ENCODE results near the gene ZNF22.

Gene ZNF22

DNA sequence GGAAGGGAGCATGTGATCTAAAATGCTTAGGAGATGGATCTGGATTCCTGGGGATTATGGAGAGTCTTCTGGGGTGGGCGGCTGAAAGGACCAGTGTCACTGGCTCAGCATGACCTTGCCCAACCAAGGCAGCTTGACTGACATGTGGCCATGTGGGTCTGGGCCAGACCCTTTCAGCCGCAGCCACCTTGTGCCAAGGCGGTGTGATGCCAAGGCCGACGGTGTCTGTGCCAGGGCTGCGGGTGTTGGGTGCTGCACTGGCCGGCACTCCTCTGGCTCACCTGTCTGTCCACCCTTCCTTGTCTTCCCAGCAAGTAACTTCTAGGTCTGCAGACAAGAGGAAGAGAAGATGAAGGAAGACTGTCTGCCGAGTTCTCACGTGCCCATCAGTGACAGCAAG is 30.9 kb upstream of the ZNF22 start:
- no peak for DNase-seq (ENCODE audit: low read depth)
- no peak overlapping the region for H3K4me3 ChIP-seq (replicated peaks; ENCODE audit: low read depth, low read length)
- TF ChIP-seq, protein P1, sequence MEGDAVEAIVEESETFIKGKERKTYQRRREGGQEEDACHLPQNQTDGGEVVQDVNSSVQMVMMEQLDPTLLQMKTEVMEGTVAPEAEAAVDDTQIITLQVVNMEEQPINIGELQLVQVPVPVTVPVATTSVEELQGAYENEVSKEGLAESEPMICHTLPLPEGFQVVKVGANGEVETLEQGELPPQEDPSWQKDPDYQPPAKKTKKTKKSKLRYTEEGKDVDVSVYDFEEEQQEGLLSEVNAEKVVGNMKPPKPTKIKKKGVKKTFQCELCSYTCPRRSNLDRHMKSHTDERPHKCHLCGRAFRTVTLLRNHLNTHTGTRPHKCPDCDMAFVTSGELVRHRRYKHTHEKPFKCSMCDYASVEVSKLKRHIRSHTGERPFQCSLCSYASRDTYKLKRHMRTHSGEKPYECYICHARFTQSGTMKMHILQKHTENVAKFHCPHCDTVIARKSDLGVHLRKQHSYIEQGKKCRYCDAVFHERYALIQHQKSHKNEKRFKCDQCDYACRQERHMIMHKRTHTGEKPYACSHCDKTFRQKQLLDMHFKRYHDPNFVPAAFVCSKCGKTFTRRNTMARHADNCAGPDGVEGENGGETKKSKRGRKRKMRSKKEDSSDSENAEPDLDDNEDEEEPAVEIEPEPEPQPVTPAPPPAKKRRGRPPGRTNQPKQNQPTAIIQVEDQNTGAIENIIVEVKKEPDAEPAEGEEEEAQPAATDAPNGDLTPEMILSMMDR (IDR thresholded peaks at IDR 0.05; ENCODE audit: low read length, missing control alignments), result no peak

DNA sequence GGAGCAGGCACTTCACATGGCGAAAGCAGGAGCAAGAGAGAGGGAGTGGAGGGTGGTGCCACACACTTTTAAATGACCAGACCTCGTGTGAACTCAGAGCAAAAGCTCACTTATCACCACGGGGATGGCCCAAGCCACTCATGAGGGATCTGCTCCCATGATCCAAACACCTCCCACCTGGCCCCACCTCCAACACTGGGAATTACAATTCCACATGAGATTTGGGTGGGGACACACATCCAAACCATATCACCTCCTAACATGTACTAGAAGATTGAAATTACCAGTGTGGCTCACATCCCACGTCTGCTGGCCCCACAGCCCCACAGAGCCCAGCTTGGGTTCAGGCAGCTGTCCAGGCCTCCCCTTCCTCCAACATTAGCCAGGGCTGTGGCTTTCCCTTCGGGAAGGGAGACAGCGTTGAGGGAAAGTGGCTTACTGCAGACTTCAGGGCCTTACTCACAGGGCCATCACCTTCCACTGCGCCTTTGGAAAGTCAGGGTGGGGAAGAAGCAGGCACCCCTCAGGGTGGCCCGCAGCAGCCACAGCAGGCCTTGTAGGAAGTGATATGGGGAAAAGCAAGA is 29.8 kb upstream of the ZNF22 start:
- H3K4me3 ChIP-seq (replicated peaks; ENCODE audit: low read depth, low read length), result no peak overlapping the region
- TF ChIP-seq, protein P1 (IDR thresholded peaks at IDR 0.05; ENCODE audit: low read length, missing control alignments), result no peak

DNA sequence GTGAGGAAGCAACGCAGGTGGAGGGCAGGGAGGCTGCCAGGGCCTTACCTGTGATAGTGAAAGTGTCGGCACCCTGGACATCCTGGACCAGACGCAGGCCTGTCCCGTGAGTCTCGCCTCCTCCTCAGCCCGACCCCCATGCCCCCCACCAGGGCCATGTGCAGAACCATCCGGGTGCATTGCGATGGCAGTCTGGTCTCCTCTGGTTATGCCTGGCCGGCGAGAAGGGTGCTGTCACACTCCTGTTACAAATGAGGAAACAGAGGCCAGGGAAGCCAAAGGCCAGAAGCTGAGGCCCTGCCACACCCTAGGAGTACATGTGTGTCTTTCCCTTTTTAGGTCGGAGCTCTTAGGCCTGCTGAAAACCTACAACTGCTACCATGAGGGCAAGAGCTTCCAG is 29.3 kb upstream of the ZNF22 start:
- TF ChIP-seq, protein P1 (IDR thresholded peaks at IDR 0.05; ENCODE audit: low read length, missing control alignments), result no peak
- H3K4me3 ChIP-seq (replicated peaks; ENCODE audit: low read depth, low read length), result no peak overlapping the region
- DNase-seq (ENCODE audit: low read depth), result no peak

More for the DNA sequence above, 29.8 kb upstream of the ZNF22 start:
- DNase-seq (ENCODE audit: low read depth), result no peak

DNA sequence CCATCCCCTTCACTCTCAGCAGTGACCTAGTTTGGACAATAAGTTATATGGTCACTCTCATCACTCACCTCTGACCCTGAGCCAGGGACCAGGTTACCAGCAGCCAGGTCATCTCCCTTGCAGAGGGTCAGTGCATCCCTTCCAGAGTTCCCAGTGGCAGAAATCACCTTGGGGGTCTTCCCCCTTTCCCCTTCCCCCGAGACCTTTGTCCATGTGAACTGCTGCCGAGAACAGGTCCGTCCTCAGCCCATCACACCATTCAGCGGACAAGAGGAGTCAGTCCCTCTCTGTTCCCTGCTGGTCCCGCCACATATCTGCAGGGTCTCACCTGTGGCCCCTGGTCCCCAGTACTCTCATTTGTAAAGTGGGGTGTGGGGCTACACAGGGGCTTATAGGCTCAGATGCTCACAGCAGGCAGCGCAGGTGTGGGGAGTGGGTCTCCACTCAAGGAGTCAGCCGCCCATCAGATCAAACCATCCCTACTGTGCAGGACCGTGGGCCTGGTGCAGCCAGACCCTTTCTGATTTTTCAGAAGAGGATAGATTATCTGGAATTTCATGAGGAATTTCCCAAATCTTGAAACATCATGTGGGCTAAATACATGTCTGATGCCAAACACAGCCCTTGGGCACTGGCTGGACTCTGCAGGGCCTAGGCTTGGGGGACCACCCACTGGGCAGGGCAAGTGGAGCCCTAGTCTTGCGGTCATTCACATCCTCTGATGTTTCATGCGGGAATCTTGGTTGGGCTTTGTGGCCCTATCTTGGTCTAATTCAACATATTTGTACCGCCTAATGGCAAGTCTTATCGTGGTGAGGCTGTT is 28.6 kb upstream of the ZNF22 start:
- H3K4me3 ChIP-seq (replicated peaks; ENCODE audit: low read depth, low read length), result no peak overlapping the region
- DNase-seq (ENCODE audit: low read depth), result no peak
- TF ChIP-seq, protein P1 (IDR thresholded peaks at IDR 0.05; ENCODE audit: low read length, missing control alignments), result no peak

DNA sequence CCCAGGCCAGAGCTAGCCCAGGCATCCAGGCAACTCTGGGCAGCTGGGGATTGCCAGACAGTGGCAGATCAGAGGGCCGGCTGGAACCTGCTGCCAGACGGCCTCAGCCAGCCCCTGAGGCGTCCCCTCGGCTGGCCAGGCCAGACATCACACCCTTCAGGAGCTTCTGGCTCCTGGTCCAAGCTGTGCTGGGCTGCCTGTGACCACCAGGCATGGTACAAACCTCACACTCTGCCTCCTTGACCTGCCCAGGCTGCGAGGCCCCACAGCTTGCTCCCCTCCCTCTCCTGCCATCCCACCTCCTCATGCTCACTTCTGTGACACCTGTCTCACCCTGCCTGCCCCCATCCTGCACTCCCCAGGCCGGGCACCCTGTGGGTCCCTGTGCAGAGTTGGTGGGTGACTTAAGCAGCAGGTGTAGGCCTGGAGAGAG is 27.8 kb upstream of the ZNF22 start:
- no peak overlapping the region for H3K4me3 ChIP-seq (replicated peaks; ENCODE audit: low read depth, low read length)
- TF ChIP-seq, protein P1 (IDR thresholded peaks at IDR 0.05; ENCODE audit: low read length, missing control alignments), result no peak
- no peak for DNase-seq (ENCODE audit: low read depth)

DNA sequence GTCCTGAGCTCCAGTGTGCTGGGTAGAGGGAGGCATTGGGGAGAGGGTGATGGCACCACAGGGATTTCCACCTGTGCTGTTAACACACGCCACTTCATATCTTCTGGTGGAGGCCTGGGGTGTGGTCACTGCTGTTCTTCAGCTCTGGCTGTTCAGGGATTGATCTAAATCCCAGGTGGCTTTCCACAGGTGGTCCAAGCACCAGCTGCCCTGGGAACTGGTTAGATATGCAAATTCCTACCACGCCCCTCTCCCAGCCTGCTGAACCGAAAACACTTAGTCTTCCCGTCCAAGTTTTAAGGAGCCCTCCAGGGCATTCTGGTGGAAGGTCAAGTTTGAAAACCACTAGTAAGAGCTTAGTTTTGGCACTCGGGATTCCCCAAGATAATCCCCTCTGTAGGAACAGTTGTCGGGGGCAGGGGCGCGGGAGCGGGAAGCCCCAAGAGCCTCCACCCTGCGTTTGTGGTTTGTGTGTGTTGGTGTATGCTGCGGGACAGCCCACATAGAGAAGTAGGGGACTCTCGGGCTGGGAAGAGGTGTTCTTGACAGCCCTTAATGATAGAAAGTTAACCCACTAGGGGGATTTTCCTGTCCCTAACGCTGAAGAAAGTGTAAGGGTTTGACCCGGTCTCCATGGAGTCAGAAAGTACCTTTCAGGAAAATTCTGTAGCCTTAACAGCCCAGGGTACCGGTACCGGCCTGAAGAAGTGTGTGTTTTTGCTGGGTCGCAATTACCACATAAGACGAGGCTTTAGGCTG is 27.2 kb upstream of the ZNF22 start:
- TF ChIP-seq, protein P1 (IDR thresholded peaks at IDR 0.05; ENCODE audit: low read length, missing control alignments), result no peak
- H3K4me3 ChIP-seq (replicated peaks; ENCODE audit: low read depth, low read length), result no peak overlapping the region
- no peak for DNase-seq (ENCODE audit: low read depth)
